Erythroblast (primary cell): ENCODE data around the gene TAOK3.

Experiments used
- GATA1 ChIP-seq: IDR thresholded peaks from 2 replicates; pipeline ENCODE4 v1.6.1; 2011; ENCODE audit warnings: low read depth, mild to moderate bottlenecking, control low read depth, low read length, moderate library complexity
- POLR2A ChIP-seq: IDR thresholded peaks from 2 replicates; pipeline ENCODE4 v1.6.1; 2011; ENCODE audit warnings: mild to moderate bottlenecking, low read length

GRCh38 chr12:118193477-118193876, 179.2 kb downstream of the TAOK3 start:
- no peak for TF ChIP-seq POLR2A
- TF ChIP-seq GATA1 = no peak
